GM12874 (cell line): Measurements from ENCODE around the gene TNNT3.

ENCODE experiments used
- TF ChIP-seq, protein P1 (sequence below): IDR thresholded peaks from 2 replicates; pipeline ENCODE4 v1.5.1; 2011; ENCODE audit warnings: low read depth, mild to moderate bottlenecking, control low read depth, low read length, moderate library complexity; ENCODE audit not compliant: insufficient read depth

The TNNT3 gene

GRCh38 chr11:1949922-1950321 is 30.4 kb downstream of the TNNT3 start:
- TF ChIP-seq, protein P1, sequence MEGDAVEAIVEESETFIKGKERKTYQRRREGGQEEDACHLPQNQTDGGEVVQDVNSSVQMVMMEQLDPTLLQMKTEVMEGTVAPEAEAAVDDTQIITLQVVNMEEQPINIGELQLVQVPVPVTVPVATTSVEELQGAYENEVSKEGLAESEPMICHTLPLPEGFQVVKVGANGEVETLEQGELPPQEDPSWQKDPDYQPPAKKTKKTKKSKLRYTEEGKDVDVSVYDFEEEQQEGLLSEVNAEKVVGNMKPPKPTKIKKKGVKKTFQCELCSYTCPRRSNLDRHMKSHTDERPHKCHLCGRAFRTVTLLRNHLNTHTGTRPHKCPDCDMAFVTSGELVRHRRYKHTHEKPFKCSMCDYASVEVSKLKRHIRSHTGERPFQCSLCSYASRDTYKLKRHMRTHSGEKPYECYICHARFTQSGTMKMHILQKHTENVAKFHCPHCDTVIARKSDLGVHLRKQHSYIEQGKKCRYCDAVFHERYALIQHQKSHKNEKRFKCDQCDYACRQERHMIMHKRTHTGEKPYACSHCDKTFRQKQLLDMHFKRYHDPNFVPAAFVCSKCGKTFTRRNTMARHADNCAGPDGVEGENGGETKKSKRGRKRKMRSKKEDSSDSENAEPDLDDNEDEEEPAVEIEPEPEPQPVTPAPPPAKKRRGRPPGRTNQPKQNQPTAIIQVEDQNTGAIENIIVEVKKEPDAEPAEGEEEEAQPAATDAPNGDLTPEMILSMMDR, result no peak

DNA sequence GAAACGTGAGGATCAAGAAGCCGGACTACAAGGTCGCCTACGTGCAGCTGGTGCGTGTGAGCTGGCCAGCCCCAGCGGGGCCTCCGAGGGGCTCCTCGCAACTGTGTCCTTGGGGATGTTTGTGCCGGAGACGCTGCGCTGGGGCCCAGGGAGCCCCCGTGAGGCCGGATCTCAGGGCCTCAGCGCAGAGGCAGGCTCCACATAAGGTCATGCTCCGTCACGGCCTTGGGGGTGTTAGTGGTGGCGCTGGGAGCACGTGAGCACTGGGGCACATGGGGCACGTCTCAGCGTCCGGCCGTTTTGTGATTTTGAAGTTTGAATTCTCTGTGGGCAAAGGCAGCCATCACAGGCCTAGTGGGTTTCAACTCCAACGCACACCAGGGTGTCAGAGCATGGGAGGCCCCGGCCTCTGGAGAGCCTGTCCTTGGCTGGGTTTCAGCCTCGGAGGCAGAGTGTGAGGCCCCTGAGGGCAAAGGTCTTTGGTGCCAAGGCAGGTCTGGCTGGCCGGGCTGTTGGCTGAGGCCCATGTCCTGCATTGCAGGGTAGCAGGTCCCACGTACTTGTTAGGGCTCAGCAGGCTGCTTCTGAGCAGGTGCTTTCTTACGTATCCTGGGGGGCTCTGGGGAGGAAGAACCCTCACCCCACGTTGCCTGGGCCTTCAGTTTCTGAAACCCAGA is 33.4 kb downstream of the TNNT3 start:
- TF ChIP-seq, protein P1, result no peak

DNA sequence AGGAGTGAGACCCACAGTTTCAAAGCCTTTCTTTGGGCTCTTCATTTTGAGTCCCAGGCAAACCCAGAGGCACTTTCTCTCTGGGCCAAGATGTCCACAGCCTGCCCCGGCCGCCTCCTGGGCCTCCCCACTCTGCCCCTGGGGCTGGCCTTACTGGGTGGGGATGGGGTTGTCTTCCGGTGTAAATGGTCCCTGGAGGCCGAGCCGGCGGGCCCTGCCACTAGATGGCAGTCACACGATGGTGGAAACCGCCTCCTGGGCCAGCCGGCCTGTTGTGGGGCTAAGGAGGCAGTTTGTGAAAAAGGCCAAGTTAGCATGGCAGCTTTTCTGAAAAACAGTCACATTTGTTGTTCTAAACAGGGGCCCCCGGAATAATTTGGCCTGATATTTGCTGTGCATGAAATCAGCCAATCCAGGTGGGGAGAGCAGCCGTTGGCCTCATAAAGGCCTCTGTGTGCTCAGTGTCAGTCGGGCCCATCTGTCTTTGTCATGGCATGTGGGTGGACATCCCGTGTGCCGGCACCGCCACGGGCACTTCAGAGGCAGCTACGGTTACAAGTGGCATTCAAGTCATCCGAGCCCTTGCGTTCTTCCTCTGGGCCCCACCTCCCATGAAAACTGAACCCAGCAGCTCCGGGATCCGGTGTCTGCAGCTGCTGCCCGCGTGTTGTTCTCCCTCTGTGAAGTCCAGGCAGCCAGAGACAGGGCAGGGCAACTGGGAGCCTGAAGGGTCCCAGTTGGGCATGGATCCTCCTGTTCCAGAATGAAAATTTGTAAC is 34.2 kb downstream of the TNNT3 start:
- TF ChIP-seq, protein P1, result no peak

DNA sequence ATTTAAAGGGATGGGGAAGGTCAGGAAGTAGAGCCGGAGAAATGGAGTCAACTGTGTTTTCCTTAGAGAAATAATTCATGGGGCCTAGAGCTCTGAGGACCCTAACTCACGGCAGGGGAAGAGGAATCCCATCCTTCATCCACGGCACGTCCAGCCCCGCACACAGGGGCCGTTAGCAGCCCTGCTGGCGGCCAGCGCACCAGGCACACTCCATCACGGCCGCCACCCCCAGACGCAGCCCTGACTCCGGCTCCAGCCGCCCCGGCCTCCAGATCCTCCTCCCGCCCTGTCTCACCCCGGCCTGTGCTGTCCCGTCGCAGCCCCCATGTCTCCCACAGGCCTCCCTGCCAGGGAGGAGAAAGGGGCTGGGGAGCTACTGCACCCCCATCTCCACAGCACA is 38.9 kb downstream of the TNNT3 start:
- TF ChIP-seq, protein P1, result no peak

- TF ChIP-seq, protein P1, result no peak
Measured at GRCh38 chr11:1959786-1960185, 40.3 kb downstream of the TNNT3 start.

DNA sequence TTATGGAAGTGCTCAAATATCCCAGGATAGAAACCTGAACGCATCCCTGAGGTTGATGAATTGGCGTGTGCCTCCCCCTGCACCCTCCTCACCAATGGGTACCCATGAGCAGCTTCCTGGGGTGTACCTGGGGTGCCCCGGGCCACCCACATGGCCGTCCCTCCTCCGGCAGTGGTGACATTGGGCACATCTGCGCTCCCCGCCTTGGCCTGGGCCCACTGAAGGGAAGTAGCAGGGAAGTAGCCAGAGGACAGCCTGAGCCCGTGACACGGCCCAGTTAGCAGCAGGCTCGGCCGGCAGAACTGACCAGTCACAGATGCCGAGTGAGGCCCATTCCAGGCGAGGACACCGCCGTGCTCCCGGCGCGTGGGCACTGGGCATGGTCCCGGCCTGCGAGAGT is 44.4 kb downstream of the TNNT3 start:
- TF ChIP-seq, protein P1, result no peak

- TF ChIP-seq, protein P1, result no peak
Measured at GRCh38 chr11:1964348-1964747, 44.8 kb downstream of the TNNT3 start.
